Panc1 (cell line): ENCODE results near the gene ZNF653. TPM values are rescaled to one million over a fixed set of nuclear protein-coding genes. Genes with fewer than 3 reads are reported as not detected.

Experiments used
- ATAC-seq: fragments of 200-7000 bp; cut with Tn5 transposase; 2 replicates; pipeline ENCODE4 v1.9.1; 2020; ENCODE audit warnings: mild to moderate bottlenecking, moderate library complexity
- BruUV-seq: library from RNA; stranded (reverse); fragments of 400-500 nt; replicated peaks from 2 replicates; lab custom pipeline; 2021; lab: Mats Ljungman, UMichigan
- CTCF ChIA-PET: fragments of 300-600 bp; sonication (Branson Sonifier 250); formaldehyde crosslinking; loops from one replicate; lab custom pipeline; 2022; ENCODE audit warnings: antibody characterized with exemption; lab: Charles Lee
- POLR2A ChIA-PET: fragments of 300-600 bp; sonication (Branson Sonifier 250); formaldehyde crosslinking; loops from one replicate; lab custom pipeline; 2022; ENCODE audit warnings: antibody characterized with exemption; lab: Charles Lee
- DNase-seq: peaks from one replicate; pipeline ENCODE4 v3.0.0-alpha.2; 2010; ENCODE audit warnings: low read depth, low spot score
- H3K27ac ChIP-seq: 2 replicates; pipeline ENCODE4 v1.5.1; 2011; ENCODE audit warnings: mild to moderate bottlenecking, low read length, inconsistent platforms
- H3K27me3 ChIP-seq: fragments of 200-500 bp; sonication (Bioruptor generic); 2 replicates; pipeline ENCODE4 v1.6.0; 2014; ENCODE audit warnings: low read length, inconsistent platforms; ENCODE audit not compliant: control insufficient read depth, insufficient read depth
- H3K36me3 ChIP-seq: fragments of 200-500 bp; sonication (Bioruptor generic); 2 replicates; pipeline ENCODE4 v1.5.1; 2014; ENCODE audit warnings: inconsistent platforms, mild to moderate bottlenecking, low read length, moderate library complexity; ENCODE audit not compliant: control insufficient read depth, insufficient read depth
- H3K4me1 ChIP-seq: 2 replicates; pipeline ENCODE4 v1.5.1; 2011; ENCODE audit warnings: inconsistent platforms, mild to moderate bottlenecking, low read length, moderate library complexity; ENCODE audit not compliant: control insufficient read depth, insufficient read depth
- H3K4me3 ChIP-seq, 2 experiments: 2 replicates each; pipeline ENCODE4 v1.5.1; 2011 to 2012; ENCODE audit warnings: low read depth in 2 of 2, low read length in 2 of 2, mild to moderate bottlenecking in 2 of 2, inconsistent platforms in 1 of 2, moderate library complexity in 1 of 2
- H3K9me3 ChIP-seq: fragments of 200-500 bp; sonication (Bioruptor generic); 2 replicates; pipeline ENCODE4 v1.5.1; 2014; ENCODE audit warnings: low read depth, mild to moderate bottlenecking, inconsistent platforms, low read length, moderate library complexity; ENCODE audit not compliant: control insufficient read depth, insufficient read depth
- POLR2AphosphoS5 ChIP-seq: IDR thresholded peaks from 2 replicates; pipeline ENCODE4 v1.6.1; 2012; ENCODE audit warnings: mild to moderate bottlenecking, low read depth, low read length, moderate library complexity
- SIN3A ChIP-seq: IDR thresholded peaks from 2 replicates; pipeline ENCODE4 v1.6.1; 2012; ENCODE audit warnings: low read depth, mild to moderate bottlenecking, low read length, moderate library complexity, borderline replicate concordance; ENCODE audit not compliant: insufficient read depth
- TCF7L2 ChIP-seq: IDR thresholded peaks from 2 replicates; pipeline ENCODE4 v1.6.1; 2011; ENCODE audit warnings: mild to moderate bottlenecking, low read depth, low read length, inconsistent platforms
- in situ Hi-C: cut with HindIII; loops from 2 replicates; pipeline ENCODE4 v1.10.0; 2016; ENCODE audit warnings: low sequenced_read_pairs, low pct_unique_long_range_greater_than_20kb
- intact Hi-C: fragments of 100-400 bp; cut with micrococcal nuclease; formaldehyde crosslinking; loops from one replicate; pipeline ENCODE4 v1.10.0; 2022; ENCODE audit not compliant: unreplicated experiment
- total RNA-seq: library from RNA; stranded (reverse); gene quantifications from one replicate; pipeline ENCODE4 v1.2.1, GENCODE V29; 2021; ENCODE audit not compliant: unreplicated experiment
- TF ChIP-seq, protein P1 (sequence below), 2 experiments: IDR thresholded peaks; 2 replicates each; pipeline ENCODE4 v1.6.1; 2011 to 2012; ENCODE audit warnings: low read depth in 2 of 2, control low read depth in 1 of 2, low read length in 1 of 2, mild to moderate bottlenecking in 1 of 2, moderate library complexity in 1 of 2; ENCODE audit not compliant: insufficient read depth in 1 of 2
- TF ChIP-seq, protein P2 (sequence below): fragments of 450-650 bp; IDR thresholded peaks from 2 replicates; pipeline ENCODE4 v1.5.1; 2017; ENCODE audit warnings: mild to moderate bottlenecking

The ZNF653 gene
- total RNA-seq, 1 experiment from 2014 or later: 10.4 TPM

DNA sequence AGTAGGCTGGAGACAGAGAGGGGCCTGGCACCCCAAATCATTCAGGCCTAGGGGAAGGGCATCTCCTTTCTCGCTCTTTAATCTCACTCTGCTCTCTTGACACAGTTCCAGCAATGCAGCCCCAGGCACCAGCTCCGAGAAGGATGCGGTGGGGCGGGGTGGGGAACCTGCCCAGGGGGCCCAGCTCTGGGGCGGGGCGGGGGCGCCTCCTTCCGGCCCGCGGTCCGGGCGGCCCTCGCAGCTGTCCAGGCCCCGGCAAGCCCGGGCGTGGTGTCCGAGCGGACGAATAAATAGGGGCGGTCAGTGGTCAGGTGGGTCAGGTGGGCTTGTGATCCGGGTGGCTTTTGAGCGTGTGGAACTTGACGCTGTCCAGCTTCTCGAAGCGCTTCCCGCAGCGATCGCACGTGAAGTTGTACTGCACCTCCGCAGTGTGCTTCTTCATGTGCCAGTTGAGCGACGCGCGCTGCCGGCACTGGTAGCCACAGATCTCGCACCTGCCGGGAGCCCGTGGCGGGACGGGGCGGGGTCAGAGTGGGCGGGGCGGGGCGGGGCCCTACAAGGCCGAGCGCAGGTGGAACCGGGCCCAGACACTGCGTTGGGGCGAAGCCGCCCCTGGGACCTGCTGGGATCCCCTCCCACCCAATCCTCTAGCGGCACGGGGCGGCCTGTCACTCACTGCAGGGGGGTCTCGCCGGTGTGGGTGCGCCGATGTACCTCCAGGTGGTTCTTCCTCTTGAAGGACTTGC is 22.1 kb downstream of the ZNF653 start:
- no peak for TF ChIP-seq TCF7L2
- TF ChIP-seq POLR2AphosphoS5: no peak
- TF ChIP-seq, protein P1, sequence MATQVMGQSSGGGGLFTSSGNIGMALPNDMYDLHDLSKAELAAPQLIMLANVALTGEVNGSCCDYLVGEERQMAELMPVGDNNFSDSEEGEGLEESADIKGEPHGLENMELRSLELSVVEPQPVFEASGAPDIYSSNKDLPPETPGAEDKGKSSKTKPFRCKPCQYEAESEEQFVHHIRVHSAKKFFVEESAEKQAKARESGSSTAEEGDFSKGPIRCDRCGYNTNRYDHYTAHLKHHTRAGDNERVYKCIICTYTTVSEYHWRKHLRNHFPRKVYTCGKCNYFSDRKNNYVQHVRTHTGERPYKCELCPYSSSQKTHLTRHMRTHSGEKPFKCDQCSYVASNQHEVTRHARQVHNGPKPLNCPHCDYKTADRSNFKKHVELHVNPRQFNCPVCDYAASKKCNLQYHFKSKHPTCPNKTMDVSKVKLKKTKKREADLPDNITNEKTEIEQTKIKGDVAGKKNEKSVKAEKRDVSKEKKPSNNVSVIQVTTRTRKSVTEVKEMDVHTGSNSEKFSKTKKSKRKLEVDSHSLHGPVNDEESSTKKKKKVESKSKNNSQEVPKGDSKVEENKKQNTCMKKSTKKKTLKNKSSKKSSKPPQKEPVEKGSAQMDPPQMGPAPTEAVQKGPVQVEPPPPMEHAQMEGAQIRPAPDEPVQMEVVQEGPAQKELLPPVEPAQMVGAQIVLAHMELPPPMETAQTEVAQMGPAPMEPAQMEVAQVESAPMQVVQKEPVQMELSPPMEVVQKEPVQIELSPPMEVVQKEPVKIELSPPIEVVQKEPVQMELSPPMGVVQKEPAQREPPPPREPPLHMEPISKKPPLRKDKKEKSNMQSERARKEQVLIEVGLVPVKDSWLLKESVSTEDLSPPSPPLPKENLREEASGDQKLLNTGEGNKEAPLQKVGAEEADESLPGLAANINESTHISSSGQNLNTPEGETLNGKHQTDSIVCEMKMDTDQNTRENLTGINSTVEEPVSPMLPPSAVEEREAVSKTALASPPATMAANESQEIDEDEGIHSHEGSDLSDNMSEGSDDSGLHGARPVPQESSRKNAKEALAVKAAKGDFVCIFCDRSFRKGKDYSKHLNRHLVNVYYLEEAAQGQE (IDR thresholded peaks at IDR 0.05; ENCODE audit: insufficient read depth in 1 of 2, low read depth in 2 of 2, low read length in 1 of 2): 0 out of 4 replicates have a peak, but pooled peaks of 1 of the 2 experiments have one; percentile 15
- no peak for TF ChIP-seq SIN3A
- ChIA-PET CTCF (no interaction called here), POLR2A (interaction anchor here (0.6 kb wide), 2 partner anchors 20 to 159 kb away, joined by 3 to 6 read pairs; no protein-coding TSS in a partner anchor)
- intact Hi-C loops: no loop called here
- Histone ChIP-seq H3K9me3 (no peaks in the 10 kb centered on the region), H3K27ac (no peak overlapping the region), H3K27me3 (no peaks in the 10 kb centered on the region), H3K36me3 (no peaks in the 10 kb centered on the region), H3K4me3 (no peak overlapping the region), H3K4me1 (no peaks in the 10 kb centered on the region)
- no TSS peak for BruUV-seq
- in situ Hi-C loops: no loop called here
- no peak for ATAC-seq
- no peak for DNase-seq

DNA sequence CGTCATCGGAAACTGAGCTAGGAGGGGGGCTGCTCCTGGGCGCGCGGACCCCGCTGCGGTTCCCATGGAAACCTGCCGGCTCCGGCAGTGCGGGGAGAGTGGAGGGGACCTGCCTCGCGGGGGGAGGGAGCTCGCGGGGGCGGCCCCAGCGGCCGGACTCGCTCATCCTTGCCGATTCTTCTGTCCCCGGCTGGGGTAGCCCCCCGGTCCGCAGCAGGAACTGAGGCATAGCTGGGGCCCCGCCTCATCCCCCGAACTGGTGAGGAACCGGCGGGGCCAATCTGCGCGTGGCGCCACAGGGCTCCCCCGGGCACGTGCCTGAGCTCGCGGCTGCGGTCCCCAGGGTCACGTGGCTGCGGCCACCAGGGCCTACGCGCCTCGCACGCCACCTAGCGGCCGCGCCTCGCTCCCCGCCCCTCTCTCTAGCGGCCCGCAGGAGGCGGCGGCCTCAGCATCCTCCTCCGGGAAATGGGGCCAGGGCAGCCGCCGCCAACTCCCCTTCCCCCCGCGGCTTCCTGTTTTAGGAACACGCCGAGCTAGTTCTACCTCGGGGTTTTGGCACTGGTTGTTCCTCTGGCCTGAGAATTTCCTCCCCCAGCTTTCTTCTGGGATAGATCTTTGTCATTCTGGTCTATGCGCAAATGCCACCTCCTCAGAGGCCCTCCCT is 23.1 kb downstream of the ZNF653 start:
- DNase-seq (no peak), ATAC-seq (peak; percentile 81)
- H3K27me3 ChIP-seq: no peaks in the 10 kb centered on the region
- TF ChIP-seq TCF7L2 (no peak), SIN3A (peak; percentile 58; the same call in 1 of the 2 replicates), POLR2AphosphoS5 (peak; percentile 66)
- TF ChIP-seq, protein P2, sequence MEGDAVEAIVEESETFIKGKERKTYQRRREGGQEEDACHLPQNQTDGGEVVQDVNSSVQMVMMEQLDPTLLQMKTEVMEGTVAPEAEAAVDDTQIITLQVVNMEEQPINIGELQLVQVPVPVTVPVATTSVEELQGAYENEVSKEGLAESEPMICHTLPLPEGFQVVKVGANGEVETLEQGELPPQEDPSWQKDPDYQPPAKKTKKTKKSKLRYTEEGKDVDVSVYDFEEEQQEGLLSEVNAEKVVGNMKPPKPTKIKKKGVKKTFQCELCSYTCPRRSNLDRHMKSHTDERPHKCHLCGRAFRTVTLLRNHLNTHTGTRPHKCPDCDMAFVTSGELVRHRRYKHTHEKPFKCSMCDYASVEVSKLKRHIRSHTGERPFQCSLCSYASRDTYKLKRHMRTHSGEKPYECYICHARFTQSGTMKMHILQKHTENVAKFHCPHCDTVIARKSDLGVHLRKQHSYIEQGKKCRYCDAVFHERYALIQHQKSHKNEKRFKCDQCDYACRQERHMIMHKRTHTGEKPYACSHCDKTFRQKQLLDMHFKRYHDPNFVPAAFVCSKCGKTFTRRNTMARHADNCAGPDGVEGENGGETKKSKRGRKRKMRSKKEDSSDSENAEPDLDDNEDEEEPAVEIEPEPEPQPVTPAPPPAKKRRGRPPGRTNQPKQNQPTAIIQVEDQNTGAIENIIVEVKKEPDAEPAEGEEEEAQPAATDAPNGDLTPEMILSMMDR: peak; percentile 96
- TF ChIP-seq, protein P1 (IDR thresholded peaks at IDR 0.05; ENCODE audit: insufficient read depth in 1 of 2, low read depth in 2 of 2, low read length in 1 of 2): peak in 1 of 2 experiments; percentile 68; a peak in 2 of 4 replicates
- ChIA-PET CTCF (interaction anchor here (0.6 to 1.3 kb wide), 4 partner anchors 99 to 114 kb away, joined by 5 to 10 read pairs (median 6); partner anchors contain the start of gene SWSAP1), POLR2A (interaction anchor here (0.6 kb wide), 1 partner anchor 158 kb away, joined by 3 read pairs; no protein-coding TSS in a partner anchor)
- intact Hi-C loops: no loop called here
- H3K4me1 ChIP-seq: no peaks in the 10 kb centered on the region
- no peaks in the 10 kb centered on the region for H3K36me3 ChIP-seq
- BruUV-seq: no TSS peak
- in situ Hi-C loops: no loop called here
- H3K9me3 ChIP-seq: no peaks in the 10 kb centered on the region
- H3K27ac ChIP-seq: 0 out of 2 replicates have a peak overlapping the region, but pooled peaks have one; percentile 51
- H3K4me3 ChIP-seq: peak overlapping the region; percentile 51 to 58
